ENCODE measurements around the gene MORN5. TPM values are rescaled to one million over a fixed set of nuclear protein-coding genes. Genes with fewer than 3 reads are reported as not detected.

The MORN5 gene
- total and polyA plus RNA-seq, 4 donors = 17.9 to 22.9 (median 18.6) TPM

DNA sequence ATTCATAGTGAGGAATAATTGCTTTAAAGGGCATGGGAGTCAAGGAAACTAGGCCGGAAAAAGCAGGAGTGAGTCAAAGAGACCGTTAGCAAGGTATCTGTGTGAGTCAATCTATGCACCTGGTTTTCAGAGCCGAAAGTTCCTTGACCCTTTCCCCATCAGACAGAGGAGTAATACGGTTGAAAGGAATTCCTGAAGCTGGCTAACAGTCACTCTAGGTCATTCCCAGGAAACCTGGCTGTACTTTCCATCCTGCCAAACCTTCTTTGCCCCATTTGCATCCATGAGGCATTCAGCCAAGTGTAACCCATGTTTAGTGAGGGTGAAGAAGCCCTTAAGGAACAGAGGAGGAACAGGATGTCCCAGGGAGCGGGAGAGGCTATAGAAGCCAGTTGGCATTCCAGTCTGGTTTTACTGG lies 88.7 kb downstream of the MORN5 start:
- no peak overlapping the region for H3K27ac ChIP-seq (ENCODE audit: low read depth in 1 of 2, low read length in 1 of 2)
- peaks cover 16 to 54% (median 37%) of the 10 kb centered on the region in 4 donors for H3K36me3 ChIP-seq (ENCODE audit: control insufficient read depth in 4 of 4, insufficient read depth in 4 of 4, low read length in 4 of 4)
- 79 to 84% methylated on average over 5 of the region's 5 CpGs for WGBS, 2 donors

More for the DNA sequence above, 88.7 kb downstream of the MORN5 start:
- Histone ChIP-seq H3K9ac (ENCODE audit: insufficient read depth in 1 of 2, low read length in 2 of 2) (no peak overlapping the region), H3K4me1 (ENCODE audit: control insufficient read depth in 5 of 5, insufficient read depth in 5 of 5, low read length in 5 of 5) (peaks cover 0 to 14% (median 0%) of the 10 kb centered on the region in 5 donors), H3K4me3 (no peak overlapping the region), H3K9me3 (ENCODE audit: control insufficient read depth in 4 of 4, insufficient read depth in 3 of 4, low read length in 3 of 4) (no peaks in the 10 kb centered on the region), H3K27me3 (ENCODE audit: control insufficient read depth in 3 of 3, insufficient read depth in 3 of 3, low read length in 2 of 3) (no peaks in the 10 kb centered on the region)
- TF ChIP-seq, protein P1, sequence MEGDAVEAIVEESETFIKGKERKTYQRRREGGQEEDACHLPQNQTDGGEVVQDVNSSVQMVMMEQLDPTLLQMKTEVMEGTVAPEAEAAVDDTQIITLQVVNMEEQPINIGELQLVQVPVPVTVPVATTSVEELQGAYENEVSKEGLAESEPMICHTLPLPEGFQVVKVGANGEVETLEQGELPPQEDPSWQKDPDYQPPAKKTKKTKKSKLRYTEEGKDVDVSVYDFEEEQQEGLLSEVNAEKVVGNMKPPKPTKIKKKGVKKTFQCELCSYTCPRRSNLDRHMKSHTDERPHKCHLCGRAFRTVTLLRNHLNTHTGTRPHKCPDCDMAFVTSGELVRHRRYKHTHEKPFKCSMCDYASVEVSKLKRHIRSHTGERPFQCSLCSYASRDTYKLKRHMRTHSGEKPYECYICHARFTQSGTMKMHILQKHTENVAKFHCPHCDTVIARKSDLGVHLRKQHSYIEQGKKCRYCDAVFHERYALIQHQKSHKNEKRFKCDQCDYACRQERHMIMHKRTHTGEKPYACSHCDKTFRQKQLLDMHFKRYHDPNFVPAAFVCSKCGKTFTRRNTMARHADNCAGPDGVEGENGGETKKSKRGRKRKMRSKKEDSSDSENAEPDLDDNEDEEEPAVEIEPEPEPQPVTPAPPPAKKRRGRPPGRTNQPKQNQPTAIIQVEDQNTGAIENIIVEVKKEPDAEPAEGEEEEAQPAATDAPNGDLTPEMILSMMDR (IDR thresholded peaks at IDR 0.05; ENCODE audit: control extremely low read depth, extremely low read depth) = no peak
- DNase-seq = no peak
- peak; percentile 11 for ATAC-seq (ENCODE audit: insufficient read depth, low FRiP score)

Small RNA genes within 50 kb of the gene (small RNA-seq; reads per million reads assigned to genes)
- gene MIR4478 (ENCODE audit: low replicate concordance) = not detected

Other genes starting within 250 kb of the MORN5 start
- 1 to 10 TPM; 7.2 to 7.8 TPM for gene TTLL11, start 66.6 kb upstream of the MORN5 start, total RNA-seq
- gene TTLL11, start 66.6 kb upstream of the MORN5 start, polyA plus RNA-seq = 1 to 10 TPM; 3.6 to 4.6 TPM
- gene NDUFA8, start 129 bp upstream of the MORN5 start, total RNA-seq = 10 to 100 TPM; 26.6 to 46.3 TPM
- gene NDUFA8, start 129 bp upstream of the MORN5 start, polyA plus RNA-seq = 100 to 1,000 TPM in 1 of 2 donors, 10 to 100 TPM in 1; 70.3 to 107 TPM
- 10 to 100 TPM in 1 of 2 donors, 1 to 10 TPM in 1; 3.2 to 11.3 TPM for gene LHX6, start 69.0 kb downstream of the MORN5 start, total RNA-seq
- gene LHX6, start 69.0 kb downstream of the MORN5 start, polyA plus RNA-seq = 1 to 10 TPM; 3.7 to 5.0 TPM
- 10 to 100 TPM; 15.4 to 20.5 TPM for gene RBM18, start 104.9 kb downstream of the MORN5 start, total RNA-seq
- 1 to 10 TPM; 5.5 to 9.4 TPM for gene RBM18, start 104.9 kb downstream of the MORN5 start, polyA plus RNA-seq
- 10 to 100 TPM; 31.9 to 43.9 TPM for gene MRRF, start 105.0 kb downstream of the MORN5 start, total RNA-seq
- gene MRRF, start 105.0 kb downstream of the MORN5 start, polyA plus RNA-seq = 10 to 100 TPM; 22.3 to 30.4 TPM
- 10 to 100 TPM in 1 of 2 donors, 1 to 10 TPM in 1; 4.9 to 12.8 TPM for gene PTGS1, start 211.1 kb downstream of the MORN5 start, total RNA-seq
- gene PTGS1, start 211.1 kb downstream of the MORN5 start, polyA plus RNA-seq = 1 to 10 TPM; 2.9 to 5.1 TPM